WI38 (cell line): ENCODE data around the gene ARHGEF19.
"Not testable (repeated sequence)": the region's sequence is repeated elsewhere in the genome, so short reads cannot be mapped to it uniquely, and the experiment has no call there.

Source experiments
- H3K4me3 ChIP-seq: 2 replicates; pipeline ENCODE4 v1.5.1; 2011; ENCODE audit warnings: low read depth, mild to moderate bottlenecking, control low read depth, low read length
- TF ChIP-seq, protein P1 (sequence below): IDR thresholded peaks from 2 replicates; pipeline ENCODE4 v1.5.1; 2012; ENCODE audit warnings: low read depth, mild to moderate bottlenecking, control low read depth, low read length

ARHGEF19 gene

DNA sequence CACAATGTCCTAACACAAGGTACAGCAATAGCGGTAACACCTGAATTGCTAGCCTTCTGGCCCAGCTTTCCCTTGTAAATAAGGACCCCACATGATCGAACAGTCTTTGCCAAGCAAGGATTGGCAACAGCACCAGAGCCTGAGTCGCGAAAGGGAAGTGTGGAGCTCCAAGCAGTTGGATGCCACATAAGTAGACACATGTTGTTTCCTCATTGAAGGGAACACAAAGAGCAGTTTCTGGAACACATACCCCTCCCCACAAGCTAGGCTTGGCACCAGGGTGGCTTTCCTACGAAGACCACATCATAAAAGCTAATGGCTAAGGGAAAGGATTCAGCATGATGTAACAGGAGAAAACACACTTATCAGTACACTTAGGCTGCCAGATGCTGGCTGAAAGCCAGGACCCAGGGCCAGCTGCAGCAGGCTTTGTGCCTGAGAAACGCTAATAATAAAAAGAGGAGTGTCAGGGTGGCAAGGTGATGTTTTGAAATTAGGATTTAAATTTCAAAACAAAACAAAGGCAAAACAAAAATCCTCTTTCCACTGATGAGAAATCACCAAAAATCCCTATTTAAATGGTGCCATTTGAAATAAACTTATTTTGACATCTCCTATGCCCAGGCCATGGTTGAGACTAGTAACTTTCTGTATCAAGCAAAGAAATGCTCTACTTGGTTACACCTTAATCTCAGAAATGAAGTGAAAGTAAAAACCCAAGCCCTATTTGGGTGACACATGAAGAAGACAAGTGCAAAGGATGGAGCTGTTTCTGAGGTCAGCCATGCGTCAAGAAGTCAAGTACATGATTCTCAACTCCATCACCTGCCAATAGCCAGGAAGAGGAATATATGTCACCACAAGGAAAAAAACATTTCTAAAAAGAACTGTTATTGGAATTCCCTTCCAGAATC, 36.4 kb upstream of the ARHGEF19 start:
- TF ChIP-seq, protein P1, sequence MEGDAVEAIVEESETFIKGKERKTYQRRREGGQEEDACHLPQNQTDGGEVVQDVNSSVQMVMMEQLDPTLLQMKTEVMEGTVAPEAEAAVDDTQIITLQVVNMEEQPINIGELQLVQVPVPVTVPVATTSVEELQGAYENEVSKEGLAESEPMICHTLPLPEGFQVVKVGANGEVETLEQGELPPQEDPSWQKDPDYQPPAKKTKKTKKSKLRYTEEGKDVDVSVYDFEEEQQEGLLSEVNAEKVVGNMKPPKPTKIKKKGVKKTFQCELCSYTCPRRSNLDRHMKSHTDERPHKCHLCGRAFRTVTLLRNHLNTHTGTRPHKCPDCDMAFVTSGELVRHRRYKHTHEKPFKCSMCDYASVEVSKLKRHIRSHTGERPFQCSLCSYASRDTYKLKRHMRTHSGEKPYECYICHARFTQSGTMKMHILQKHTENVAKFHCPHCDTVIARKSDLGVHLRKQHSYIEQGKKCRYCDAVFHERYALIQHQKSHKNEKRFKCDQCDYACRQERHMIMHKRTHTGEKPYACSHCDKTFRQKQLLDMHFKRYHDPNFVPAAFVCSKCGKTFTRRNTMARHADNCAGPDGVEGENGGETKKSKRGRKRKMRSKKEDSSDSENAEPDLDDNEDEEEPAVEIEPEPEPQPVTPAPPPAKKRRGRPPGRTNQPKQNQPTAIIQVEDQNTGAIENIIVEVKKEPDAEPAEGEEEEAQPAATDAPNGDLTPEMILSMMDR: no peak
- H3K4me3 ChIP-seq: no peak overlapping the region

DNA sequence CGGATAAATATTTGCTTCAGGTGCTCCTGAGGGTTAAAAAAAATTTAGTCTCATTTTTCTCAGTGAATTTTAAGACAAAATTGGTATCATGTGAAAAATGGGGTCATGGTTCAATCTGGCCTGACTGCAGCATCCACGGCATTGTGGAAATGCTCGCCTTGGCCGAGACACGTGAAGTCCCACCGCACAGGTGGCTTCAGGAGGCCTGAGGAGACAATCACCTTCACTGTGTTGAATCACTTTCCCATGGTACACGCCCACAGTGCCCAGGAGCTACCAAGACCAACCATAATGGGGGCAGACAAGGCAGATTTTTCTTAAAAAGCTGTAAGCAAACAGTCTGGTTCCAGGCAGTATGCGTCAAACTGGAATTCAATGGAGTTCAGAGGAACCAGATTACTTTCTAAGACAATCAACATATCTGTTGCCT, 35.6 kb upstream of the ARHGEF19 start:
- TF ChIP-seq, protein P1: no peak
- no peak overlapping the region for H3K4me3 ChIP-seq

DNA sequence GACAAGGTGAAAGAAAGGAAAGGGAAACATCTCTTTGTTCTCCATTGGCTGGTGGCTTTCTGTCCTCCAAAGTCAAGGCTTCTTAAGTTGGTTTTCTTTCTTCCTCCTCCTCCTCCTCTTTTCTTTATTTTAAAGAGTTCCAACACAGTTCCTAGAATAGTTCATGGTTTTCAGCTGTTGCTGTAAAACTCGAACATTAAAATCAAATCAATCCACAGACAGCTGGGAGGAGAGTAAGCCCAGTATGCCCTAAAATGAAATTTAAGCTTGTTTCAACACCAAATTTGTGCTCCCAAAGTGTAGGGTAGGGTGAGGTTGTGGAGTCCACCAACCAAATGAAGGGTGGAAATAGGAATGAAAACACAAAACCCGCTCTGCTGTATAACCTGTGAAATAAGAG, 35.0 kb upstream of the ARHGEF19 start:
- TF ChIP-seq, protein P1: no peak
- no peak overlapping the region for H3K4me3 ChIP-seq

DNA sequence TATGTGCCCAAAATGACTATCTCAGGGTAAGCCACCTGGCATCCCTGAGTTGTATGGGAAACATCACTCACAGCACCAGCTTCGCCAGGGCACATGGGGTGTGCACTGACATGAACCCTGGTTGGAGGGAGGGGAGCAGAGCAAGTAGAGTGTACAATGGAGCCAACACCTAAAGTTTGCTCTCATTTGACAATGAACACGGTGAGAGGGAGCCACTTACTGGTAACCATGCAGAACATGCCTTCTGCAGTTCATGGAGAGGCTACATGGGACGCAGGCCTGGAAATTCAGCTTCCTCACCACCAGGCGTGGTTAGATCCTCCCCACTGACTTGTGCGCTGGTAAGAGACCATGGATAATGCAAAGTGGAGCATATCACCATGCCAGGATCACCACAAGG, 34.5 kb upstream of the ARHGEF19 start:
- TF ChIP-seq, protein P1: no peak
- no peak overlapping the region for H3K4me3 ChIP-seq

DNA sequence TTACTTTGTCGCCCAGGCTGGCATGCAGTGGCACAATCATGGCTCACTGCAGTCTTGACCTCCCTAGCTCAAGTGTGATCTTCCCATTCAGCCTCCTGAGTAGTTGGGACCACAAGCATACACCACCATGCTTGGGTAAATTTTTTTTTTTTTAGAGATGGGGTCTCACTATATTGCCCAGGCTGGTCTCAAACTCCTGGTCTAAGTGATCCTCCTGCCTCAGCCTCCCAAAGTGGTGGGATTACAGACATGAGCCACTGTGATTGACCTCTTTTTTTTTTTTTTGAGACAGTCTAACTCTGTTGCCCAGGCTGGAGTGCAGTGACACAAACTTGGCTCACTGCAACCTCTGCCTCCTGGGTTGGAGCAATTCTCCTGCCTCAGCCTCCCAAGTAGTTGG, 33.8 kb upstream of the ARHGEF19 start:
- H3K4me3 ChIP-seq: not testable (repeated sequence)

DNA sequence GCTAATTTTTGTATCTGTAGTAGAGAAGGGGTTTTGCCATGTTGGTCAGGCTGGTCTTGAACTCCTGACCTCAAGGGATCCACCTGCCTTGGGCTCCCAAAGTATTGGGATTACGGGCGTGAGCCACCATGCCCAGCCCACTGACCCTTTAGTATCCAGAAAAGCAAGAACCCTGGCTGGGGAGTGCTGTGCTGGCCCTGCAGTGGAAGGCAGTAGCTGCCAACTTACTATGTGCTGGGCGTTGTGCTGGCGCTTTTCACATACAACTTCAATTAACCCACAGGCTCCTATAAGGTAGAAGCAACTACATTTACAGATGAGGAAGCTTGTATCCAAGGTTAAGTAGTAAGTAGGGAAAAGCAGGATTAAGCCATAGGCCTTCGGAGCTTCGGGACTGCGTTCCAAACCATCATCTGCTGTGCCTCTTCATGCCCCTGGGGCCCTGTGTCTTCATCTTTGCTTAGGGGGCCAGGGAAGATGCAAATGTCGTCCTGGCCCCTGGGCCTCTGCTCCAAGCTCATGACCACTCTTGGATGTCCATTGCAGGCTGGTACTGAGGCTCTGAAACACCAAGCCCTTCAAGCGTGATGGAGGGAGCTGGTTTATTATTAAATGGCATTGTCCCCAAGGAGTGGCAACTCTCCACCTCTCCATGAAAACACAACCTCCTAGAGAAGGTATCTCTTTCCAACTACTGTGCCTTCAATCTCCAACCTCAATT, 33.2 kb upstream of the ARHGEF19 start:
- no peak overlapping the region for H3K4me3 ChIP-seq
- TF ChIP-seq, protein P1: no peak

DNA sequence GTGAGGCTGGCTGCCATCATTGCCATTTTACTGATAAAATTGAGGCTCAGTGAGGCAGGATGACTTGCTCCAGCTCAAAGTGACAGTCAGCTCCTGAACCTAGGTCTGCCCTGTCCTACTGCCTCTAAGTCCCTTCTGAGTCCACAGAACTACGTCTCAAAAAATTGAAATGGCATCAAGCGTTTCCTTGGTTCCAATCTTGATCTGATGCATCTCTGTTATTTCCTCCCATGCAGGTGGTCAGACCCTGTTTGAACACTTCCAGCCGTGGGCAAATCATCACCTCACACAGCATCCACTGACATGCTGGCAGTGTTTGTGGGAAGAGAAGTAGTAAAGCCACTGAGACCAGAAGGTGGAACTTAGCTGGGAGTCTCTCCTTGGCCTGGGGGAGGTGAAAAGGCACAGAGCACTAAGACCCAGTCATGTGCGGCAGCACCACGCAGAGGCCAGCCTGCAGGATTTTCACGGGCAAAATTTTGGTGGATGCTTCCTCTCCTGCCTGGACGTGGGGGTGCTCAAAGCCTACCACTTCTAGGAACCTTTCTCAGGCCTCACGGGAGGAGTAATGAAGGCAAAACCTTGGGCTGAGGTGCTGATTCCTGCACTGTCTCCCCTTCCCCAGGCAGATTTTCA, 32.3 kb upstream of the ARHGEF19 start:
- H3K4me3 ChIP-seq: no peak overlapping the region
- TF ChIP-seq, protein P1: no peak
